HepG2 (cell line): ENCODE data around the gene DRAP1. TPM values are rescaled to one million over a fixed set of nuclear protein-coding genes. Genes with fewer than 3 reads are reported as not detected.

Experiments used
- ATAC-seq: fragments of 200-7000 bp; cut with Tn5 transposase; 3 replicates; pipeline ENCODE4 v1.9.1; 2020; ENCODE audit warnings: mild to moderate bottlenecking, moderate library complexity
- BruUV-seq: library from RNA; stranded (reverse); fragments of 400-500 nt; replicated peaks from 2 replicates; lab custom pipeline; 2021; lab: Mats Ljungman, UMichigan
- CTCF ChIA-PET: fragments of 300-600 bp; formaldehyde crosslinking; extraction: SDS; loops from one replicate; lab custom pipeline; 2021; ENCODE audit warnings: low total read pairs, inconsistent platforms, low intra/inter-chr PET ratio; lab: Yijun Ruan, JAX
- POLR2A ChIA-PET: fragments of 350-600 bp; sonication (Branson Sonifier 250); formaldehyde crosslinking; loops from one replicate; lab custom pipeline; 2020; ENCODE audit warnings: antibody characterized with exemption, inconsistent platforms; lab: Yijun Ruan, JAX
- DNase-seq: peaks from one replicate; pipeline ENCODE4 v3.0.0-alpha.2; 2015; ENCODE audit warnings: low spot score
- FAIRE-seq: peaks from 3 replicates; lab custom pipeline; 2011; peaks lifted over from hg19 to GRCh38; lab: Jason Lieb, UNC
- H2AFZ ChIP-seq: one replicate; pipeline ENCODE4 v1.6.1; 2011; ENCODE audit warnings: low read length, inconsistent platforms
- H3K27ac ChIP-seq: fragments of 300-600 bp; 3 replicates; pipeline ENCODE4 v1.8.0; 2011; ENCODE audit warnings: mixed run types, mild to moderate bottlenecking, mixed read lengths, low read length, inconsistent platforms; ENCODE audit not compliant: insufficient read depth; ENCODE audit errors: extremely low read length
- H3K27me3 ChIP-seq, 2 experiments: fragments of 200-600 bp in 1 of 2; 2 replicates in 1 of 2; 3 replicates in 1 of 2; pipeline versions ENCODE4 v1.6.0 to v1.8.0; 2011; ENCODE audit warnings: low read length in 2 of 2, mild to moderate bottlenecking in 2 of 2, moderate library complexity in 2 of 2, inconsistent platforms in 1 of 2; ENCODE audit not compliant: insufficient read depth in 2 of 2, control insufficient read depth in 1 of 2
- H3K36me3 ChIP-seq, 2 experiments: fragments of 200-600 bp in 1 of 2; replicated peaks in 1 of 2; 2 replicates in 1 of 2; 3 replicates in 1 of 2; pipeline versions ENCODE4 v1.5.1 to v1.8.0; 2011; ENCODE audit warnings: low read length in 2 of 2, inconsistent platforms in 1 of 2; ENCODE audit not compliant: insufficient read depth in 2 of 2, control insufficient read depth in 1 of 2
- H3K4me1 ChIP-seq: 2 replicates; pipeline ENCODE4 v1.5.1; 2012; ENCODE audit warnings: low read length, inconsistent platforms; ENCODE audit not compliant: insufficient read depth
- H3K4me2 ChIP-seq: 2 replicates; pipeline ENCODE4 v1.6.0; 2011; ENCODE audit warnings: low read depth, low read length, inconsistent platforms
- H3K4me3 ChIP-seq, 3 experiments: fragments of 200-600 bp in 1 of 3; sonication (generic), shearing (Covaris generic) in 1 of 3; replicated peaks in 1 of 3; 2 replicates each; pipeline ENCODE4 v1.5.1; 2011 to 2016; ENCODE audit warnings: low read length in 3 of 3, inconsistent platforms in 2 of 3, low read depth in 2 of 3, mild to moderate bottlenecking in 2 of 3, control low read depth in 1 of 3, mixed read lengths in 1 of 3; ENCODE audit not compliant: insufficient read depth in 1 of 3
- H3K79me2 ChIP-seq: one replicate; pipeline ENCODE4 v1.6.1; 2011; ENCODE audit warnings: low read length, inconsistent platforms; ENCODE audit not compliant: insufficient read depth
- H3K9ac ChIP-seq: 2 replicates; pipeline ENCODE4 v1.6.0; 2011; ENCODE audit warnings: mild to moderate bottlenecking, low read depth, low read length, inconsistent platforms; ENCODE audit not compliant: insufficient read depth
- H3K9me3 ChIP-seq: 2 replicates; pipeline ENCODE4 v1.5.1; 2012; ENCODE audit warnings: mild to moderate bottlenecking, low read length
- H4K20me1 ChIP-seq: 2 replicates; pipeline ENCODE4 v1.6.0; 2011; ENCODE audit warnings: inconsistent platforms, mild to moderate bottlenecking, low read length, moderate library complexity; ENCODE audit not compliant: insufficient read depth
- KLF9 ChIP-seq: IDR thresholded peaks from 2 replicates; pipeline ENCODE4 v1.6.1; 2016; ENCODE audit warnings: low read depth
- SMARCE1 ChIP-seq: fragments of 450-650 bp; IDR thresholded peaks from 2 replicates; pipeline ENCODE4 v1.6.1; 2017; ENCODE audit warnings: borderline replicate concordance
- U2AF2 ChIP-seq: fragments of 200-400 bp; formaldehyde crosslinking; IDR thresholded peaks from 2 replicates; pipeline ENCODE4 v1.6.1; 2017; ENCODE audit warnings: low read depth, mild to moderate bottlenecking, low read length
- ZNF839 ChIP-seq: sonication (generic); formaldehyde crosslinking; IDR thresholded peaks from 2 replicates; pipeline ENCODE4 v1.4.0; 2020; ENCODE audit warnings: missing genetic modification reagents, mild to moderate bottlenecking, borderline replicate concordance
- WGBS: methylation state at CpG from one replicate; pipeline ENCODE4 v1.1.6; 2017; ENCODE audit warnings: low lambda C conversion rate; 5-methylcytosine and 5-hydroxymethylcytosine counted together
- in situ Hi-C: cut with HindIII; loops from 2 replicates; pipeline ENCODE4 v1.10.0; 2017; ENCODE audit warnings: low pct_unique_long_range_greater_than_20kb; ENCODE audit not compliant: extremely low pct_ligation_motif_present
- intact Hi-C: fragments of 100-400 bp; cut with micrococcal nuclease; formaldehyde crosslinking; loops from one replicate; pipeline ENCODE4 v1.10.0; 2022; ENCODE audit not compliant: unreplicated experiment
- polyA plus RNA-seq, 8 experiments: library from polyadenylated mRNA; depleted of rRNA in 3 of 8; stranded (reverse) in 7 of 8; unstranded in 1 of 8; fragments of >200 nt; fragmentation: Illumina TruSeq in 4 of 8; extraction: Trizol in 4 of 8; gene quantifications; 2 replicates each; pipeline versions ENCODE4 v1.2.1 to v1.2.3, GENCODE V29; 2011 to 2016; ENCODE audit warnings: low read depth in 4 of 8, missing spikeins in 1 of 8, mixed read lengths in 1 of 8; ENCODE audit not compliant: insufficient read depth in 1 of 8
- total RNA-seq, 5 experiments: library from RNA; depleted of rRNA; stranded (reverse); fragments of >200 nt; fragmentation: Illumina TruSeq; extraction: Trizol; gene quantifications; 2 replicates each; pipeline ENCODE4 v1.2.3, GENCODE V29; 2016; ENCODE audit warnings: low read depth in 1 of 5
- TF ChIP-seq, protein P1 (sequence below): sonication (generic); formaldehyde crosslinking; IDR thresholded peaks from 2 replicates; pipeline ENCODE4 v1.5.0; 2020; ENCODE audit warnings: mild to moderate bottlenecking, missing genetic modification reagents, moderate library complexity

Gene DRAP1
- total and polyA plus RNA-seq, 2 of the 13 experiments (the other 11 are each of a cell fraction or from before 2014, with no cell fraction given) = 46.8 to 52.3 TPM

DNA sequence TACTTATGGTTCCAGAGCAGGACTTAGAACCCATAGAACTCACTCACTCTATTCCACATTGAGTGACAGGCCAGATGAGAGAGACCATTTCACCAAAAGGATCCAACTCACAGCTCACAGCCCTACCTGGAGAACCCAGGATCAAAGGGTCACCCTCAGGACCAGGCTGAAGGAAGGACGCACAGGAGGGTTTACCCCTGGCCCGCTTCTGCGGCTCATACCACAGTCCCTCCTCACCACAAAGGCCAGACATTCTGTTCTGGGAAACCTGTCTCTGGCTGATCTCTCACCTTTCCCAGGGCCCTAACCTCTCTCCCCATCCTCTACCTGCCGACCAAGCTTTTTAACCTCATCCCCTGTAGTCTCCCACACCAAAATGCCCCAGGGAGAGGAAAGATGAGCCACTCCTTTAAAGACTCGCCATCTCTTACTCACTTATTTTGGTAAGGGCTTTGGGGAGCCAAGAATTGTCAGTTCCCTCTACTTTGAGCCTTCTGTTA is 23.7 kb upstream of the DRAP1 start:
- BruUV-seq = no TSS peak
- 96% methylated on average over 5 of the region's 5 CpGs for WGBS
- ATAC-seq (no peak), DNase-seq (no peak)
- Histone ChIP-seq H3K4me1 (peaks cover 43% of the 10 kb centered on the region), H4K20me1 (no peaks in the 10 kb centered on the region), H3K9me3 (no peaks in the 10 kb centered on the region)
- no peak for TF ChIP-seq ZNF839
- no peak for TF ChIP-seq U2AF2
- no peak for TF ChIP-seq SMARCE1
- TF ChIP-seq, protein P1, sequence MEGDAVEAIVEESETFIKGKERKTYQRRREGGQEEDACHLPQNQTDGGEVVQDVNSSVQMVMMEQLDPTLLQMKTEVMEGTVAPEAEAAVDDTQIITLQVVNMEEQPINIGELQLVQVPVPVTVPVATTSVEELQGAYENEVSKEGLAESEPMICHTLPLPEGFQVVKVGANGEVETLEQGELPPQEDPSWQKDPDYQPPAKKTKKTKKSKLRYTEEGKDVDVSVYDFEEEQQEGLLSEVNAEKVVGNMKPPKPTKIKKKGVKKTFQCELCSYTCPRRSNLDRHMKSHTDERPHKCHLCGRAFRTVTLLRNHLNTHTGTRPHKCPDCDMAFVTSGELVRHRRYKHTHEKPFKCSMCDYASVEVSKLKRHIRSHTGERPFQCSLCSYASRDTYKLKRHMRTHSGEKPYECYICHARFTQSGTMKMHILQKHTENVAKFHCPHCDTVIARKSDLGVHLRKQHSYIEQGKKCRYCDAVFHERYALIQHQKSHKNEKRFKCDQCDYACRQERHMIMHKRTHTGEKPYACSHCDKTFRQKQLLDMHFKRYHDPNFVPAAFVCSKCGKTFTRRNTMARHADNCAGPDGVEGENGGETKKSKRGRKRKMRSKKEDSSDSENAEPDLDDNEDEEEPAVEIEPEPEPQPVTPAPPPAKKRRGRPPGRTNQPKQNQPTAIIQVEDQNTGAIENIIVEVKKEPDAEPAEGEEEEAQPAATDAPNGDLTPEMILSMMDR (CRISPR knock-in tag) = no peak
- no peak for TF ChIP-seq KLF9 (CRISPR knock-in tag)
- TF ChIP-seq, all 625 proteins: peak for 0
- Histone ChIP-seq H3K79me2 (peaks cover 37% of the 10 kb centered on the region), H3K9ac (no peak overlapping the region), H3K27ac (no peak overlapping the region), H3K36me3 (peaks cover 8 to 18% of the 10 kb centered on the region in 2 experiments; a peak in 4 of 5 replicates), H3K27me3 (no peaks in the 10 kb centered on the region; a peak in 1 of 5 replicates), H3K4me2 (no peak overlapping the region), H3K4me3 (no peak overlapping the region), H2AFZ (no peak overlapping the region)
- CTCF ChIA-PET = no interaction called here
- POLR2A ChIA-PET = no interaction called here
- intact Hi-C loops (no loop called here), in situ Hi-C loops (no loop called here)
- no peak for FAIRE-seq
